C4-2B (cell line): ENCODE measurements around the gene HSDL1.

Experiments used
- CTCF ChIP-seq: fragments of 450-650 bp; conservative IDR thresholded peaks from 2 replicates; pipeline ENCODE4 v1.5.1; 2017; ENCODE audit warnings: mild to moderate bottlenecking
- ZFX ChIP-seq: fragments of 450-650 bp; IDR thresholded peaks from 2 replicates; pipeline ENCODE4 v1.6.1; 2017

- no peak for TF ChIP-seq CTCF
- no peak for TF ChIP-seq ZFX
Observed at GRCh38 chr16:84137769-84138357, 7.1 kb downstream of the HSDL1 start.
